Stimulated activated CD4-positive, alpha-beta T cell treated with anti-CD3 and anti-CD28 coated beads, TNF-alpha, amount 100 ng/mL, for 4 hours (primary cell): ENCODE results near the gene CCK.
"Not testable (repeated sequence)": the region's sequence is repeated elsewhere in the genome, so short reads cannot be mapped to it uniquely, and the experiment has no call there.

Source experiments
- DNase-seq, 3 experiments: peaks; one replicate each; pipeline ENCODE4 v3.0.0-alpha.2; 2020; ENCODE audit warnings: low read depth in 3 of 3

CCK gene, protein sequence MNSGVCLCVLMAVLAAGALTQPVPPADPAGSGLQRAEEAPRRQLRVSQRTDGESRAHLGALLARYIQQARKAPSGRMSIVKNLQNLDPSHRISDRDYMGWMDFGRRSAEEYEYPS

DNA sequence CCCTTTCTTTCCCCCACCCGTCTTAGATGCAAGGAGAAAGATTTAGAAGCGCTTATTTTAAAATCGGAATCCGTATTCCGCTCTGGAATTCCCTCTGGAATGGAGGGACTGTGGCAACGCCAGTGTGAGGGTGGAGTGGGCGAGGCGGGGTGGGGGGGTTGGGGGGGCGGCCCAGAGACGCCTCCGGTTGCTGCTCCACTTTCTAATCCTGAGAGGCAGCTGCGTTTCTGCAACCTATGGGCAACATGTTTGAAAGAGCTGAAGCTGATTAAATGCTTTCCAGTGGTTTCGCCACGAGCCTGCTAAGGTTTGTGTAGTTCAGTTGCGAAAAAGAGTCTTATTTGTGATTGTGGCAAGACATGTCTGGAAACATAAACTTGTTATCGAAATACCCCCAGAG, at the start of gene CCK:
Gene CCK (minus strand): TSS at position 101 of the 400 bp plus-strand sequence. CDS start 2,555 bp downstream, outside the sequence.
- DNase-seq = no peak

DNA sequence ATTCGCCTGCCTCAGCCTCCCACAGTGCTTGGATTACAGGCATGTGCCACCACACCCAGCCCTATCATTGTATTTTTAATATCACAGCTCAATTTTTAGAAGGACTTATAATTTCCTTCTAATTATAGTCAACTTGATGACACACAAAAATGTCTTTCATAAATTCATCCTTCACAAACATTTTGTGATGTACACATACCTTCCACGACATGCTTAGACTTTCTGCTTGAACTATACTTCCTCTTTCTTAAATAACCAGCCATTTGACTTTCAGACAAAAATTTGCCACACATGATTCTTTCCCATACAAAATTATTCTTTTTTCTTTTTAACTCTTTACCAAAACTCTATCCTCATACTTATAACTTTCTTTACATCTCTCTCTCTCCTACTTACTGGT, 48.4 kb upstream of the CCK start:
- DNase-seq = no peak

DNA sequence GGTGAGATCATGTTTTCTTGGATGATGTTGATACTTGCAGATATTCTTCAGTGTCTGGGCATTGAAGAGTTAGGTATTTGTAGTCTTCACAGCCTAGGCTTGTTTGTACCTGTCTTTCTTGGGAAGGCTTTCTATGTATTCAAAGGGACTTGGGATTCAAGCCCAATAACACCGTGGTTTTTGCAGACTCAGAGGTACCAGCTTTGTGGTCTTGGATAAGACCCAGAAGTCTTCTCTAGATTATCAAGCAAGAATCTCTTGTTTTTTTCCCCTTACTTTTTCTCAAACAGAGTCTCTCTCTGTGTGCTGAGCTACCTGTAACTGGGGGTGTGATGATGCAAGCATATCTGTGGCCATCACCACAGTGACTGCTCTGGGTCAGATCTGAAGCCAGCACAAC, 42.7 kb upstream of the CCK start:
- no peak for DNase-seq

DNA sequence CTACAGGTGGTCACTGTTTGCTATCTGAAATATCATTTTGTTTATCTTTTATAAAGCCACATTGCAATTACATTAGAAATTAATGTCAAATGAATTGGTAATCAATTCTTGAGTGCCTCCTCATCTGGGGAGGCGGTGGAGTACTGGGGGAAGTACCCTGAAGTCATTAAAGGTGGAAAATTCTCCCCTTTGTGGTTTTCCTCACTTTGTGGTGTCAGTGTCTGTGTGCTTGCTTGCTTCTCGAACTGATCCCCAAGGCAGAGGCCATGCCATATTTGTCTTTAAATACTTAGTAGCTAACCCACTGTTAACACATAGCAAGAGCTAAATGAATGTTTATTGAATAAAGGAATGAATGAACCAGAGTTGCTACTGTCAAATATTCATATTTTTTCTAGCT, 40.5 kb upstream of the CCK start:
- no peak for DNase-seq

DNA sequence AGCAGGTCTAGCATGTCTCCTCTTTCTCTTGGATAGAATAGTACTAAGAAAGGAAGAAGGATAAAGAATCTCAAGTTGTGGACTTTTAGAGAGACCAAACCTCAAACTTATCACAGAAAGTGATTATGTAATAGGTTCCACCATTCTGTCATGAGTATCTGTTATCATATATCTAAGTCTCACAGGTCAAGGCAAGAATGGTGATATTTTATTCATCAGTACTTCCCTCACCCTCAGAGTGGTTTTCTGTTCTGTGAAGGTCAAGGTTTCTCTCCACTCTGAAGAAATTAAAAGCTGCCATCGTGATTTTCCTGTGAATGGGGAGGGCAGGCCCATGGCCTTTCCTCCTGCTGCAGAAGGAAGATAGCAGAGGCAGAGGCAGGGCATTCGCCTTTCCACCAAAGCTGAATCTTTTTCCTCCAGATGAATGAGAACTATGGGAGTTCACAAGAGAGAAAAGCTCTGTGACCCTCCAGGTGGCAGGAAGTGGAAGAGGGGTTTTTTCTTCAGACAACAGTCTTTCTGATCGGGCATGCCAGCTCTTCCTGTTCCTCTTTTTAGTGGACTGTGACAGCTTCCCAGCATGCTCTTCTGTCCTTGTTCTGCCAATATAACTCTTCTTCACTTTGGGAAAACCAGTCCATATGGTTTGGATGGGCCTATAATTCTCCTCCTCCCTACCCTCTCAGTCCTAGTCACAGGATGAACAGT, 37.1 kb upstream of the CCK start:
- DNase-seq = no peak

DNA sequence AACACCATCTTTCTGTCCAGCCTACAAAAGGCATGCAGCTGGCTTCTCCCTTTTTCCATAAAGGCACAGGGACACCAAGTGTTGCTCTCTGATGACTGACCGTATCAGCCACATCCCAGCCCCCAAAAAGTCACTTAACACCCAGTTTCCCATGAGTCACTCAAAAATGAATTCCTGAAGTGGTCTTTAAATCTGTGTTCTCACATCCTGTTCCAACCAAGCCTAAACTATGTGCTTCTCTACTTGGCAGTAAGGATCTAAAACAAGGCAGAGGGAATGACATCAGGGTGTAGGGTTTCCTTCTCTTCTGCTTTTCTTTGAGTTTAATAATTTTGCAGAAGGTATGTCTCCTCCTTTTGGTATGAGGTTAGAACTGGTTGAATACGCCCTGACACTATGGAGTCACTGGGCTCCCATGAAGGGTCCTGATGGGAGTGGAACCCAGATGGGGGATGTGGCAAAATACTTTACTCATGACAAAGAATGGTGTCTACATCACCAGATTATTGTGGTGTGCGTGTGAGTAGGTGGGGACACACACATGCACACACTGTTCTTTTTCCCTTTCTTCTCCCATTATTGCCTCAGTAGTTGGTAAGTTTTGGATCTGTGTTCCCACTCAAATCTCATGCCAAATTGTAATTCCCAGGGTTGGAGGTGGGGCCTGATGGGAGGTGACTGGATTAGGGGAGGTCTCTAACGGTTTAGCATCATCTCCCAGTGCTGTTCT, 35.6 kb upstream of the CCK start:
- no peak for DNase-seq

DNA sequence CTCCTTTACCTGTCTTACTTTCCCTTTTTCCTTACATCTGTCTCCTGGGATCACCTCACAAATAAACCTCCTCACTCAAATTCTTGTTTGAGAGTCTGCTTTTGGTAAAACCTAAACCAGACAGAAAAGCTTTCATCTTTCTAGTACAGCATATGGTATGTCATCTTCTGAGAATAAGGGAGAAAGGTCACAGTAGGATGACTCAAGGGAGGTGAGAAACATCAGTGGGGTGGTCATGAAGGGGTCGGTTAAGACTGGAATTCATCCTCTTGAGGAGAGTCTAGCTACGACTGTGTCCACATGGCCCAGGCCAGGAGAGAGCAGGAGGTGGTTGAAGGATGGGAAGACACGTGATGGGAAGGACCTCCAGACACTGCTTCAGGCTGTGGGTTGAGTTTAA, 34.8 kb upstream of the CCK start:
- DNase-seq = no peak

DNA sequence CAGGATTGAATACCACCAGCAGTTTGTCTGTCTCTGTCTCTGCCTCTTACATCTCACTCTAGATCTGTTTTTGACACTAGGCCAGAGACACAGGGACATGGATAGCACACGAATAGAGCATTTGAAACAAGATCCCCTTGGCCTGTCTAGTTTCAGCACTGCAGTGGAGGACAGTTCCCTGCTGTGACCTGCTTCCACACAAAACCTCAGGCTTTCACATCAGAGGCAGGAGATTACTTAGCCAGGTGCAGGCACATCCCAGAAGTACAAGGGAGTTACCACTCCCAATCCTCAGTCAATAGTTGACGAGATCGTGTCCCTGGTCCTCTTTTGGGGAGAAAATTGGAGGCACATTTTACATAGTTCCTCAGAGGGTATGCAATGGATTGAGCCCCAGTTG, 34.0 kb upstream of the CCK start:
- DNase-seq = no peak

DNA sequence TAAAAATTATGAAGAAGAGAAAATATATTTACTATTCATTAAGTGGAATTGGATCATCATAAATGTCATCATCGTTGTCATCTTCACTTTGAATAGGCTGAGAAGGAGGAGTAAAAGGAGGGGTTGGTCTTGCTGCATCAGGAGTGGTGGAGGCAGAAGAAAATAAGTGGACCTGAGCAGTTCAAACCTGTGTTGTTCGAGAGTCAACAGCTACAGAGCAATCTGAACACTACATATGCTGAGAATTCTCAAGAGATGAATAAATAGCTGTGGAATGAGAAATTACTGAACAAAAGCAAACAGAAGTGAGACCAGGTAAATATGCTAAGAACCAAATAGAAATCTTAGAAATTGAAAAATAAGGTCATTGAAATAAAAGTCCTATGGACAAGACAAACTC, 32.3 kb upstream of the CCK start:
- no peak for DNase-seq

DNA sequence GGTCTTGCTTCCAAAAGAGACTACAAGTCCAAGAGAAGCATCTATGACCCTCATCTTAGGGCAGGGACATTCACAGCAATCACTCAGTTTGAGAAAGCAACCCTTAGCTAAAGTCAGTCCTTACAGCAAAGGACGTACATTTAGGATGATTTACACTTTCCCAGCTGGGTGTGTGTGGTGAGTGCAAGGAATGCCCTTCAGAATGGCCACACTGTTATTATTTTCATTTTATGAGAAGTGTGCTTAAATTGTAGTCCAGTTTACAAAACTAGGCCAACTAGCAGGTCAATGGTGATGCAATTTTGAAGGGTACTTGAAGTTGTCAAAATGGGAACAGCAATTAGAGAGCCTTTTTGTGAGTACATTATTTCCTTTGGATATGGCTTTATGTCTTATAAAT, 26.0 kb upstream of the CCK start:
- no peak for DNase-seq

DNA sequence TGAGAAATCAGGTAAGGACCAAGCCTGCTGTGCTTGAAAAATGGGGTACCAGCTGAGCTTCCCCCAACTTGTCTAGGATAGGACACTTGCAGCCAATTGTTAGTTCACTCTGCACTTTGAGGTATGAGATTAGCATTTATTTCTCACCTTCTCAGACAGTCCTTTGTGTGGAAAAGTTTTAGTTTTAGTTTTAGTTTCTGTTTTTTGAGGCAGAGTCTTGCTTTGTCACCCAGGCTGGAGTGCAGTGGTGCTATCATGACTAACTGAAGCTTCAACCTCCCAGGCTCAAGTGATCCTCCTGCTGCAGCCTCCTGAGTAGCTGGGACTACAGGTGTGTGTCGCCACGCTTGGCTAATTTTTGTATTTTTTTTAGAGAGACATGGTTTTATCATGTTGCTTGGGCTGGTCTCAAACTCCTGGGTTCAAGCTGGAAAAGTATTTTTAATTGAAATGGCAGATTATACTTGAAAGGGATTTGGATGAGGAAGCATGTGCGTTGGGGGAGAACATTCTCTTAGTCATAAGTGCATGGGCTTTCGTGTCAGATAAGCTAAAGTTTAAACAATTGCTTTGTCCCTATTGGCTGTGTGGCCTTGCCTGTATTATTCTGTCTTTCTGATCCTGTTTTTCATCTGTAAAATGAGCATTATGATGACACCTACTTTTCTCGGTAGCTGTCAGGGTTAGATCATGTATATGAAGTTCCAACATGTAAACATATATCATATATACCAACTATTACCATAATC, 25.2 kb upstream of the CCK start:
- no peak for DNase-seq

DNA sequence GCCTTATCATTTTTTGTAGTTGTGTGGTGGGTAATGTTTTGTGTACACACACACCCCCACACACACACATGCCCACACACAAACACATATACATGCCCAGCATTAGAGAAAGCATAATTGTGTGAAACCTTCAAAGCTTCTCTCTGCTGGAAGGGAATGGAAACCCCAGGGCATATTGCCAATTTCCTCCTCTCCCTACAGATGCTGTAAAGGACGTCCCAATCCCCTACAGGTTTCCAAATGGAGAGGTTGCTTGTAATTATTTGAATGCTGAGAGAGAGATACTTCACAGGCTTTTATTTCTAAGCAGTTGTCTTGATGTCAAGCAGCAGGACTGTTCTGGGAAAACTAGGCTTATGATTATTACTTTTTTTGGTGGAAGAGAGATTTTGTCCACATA, 23.0 kb upstream of the CCK start:
- no peak for DNase-seq

DNA sequence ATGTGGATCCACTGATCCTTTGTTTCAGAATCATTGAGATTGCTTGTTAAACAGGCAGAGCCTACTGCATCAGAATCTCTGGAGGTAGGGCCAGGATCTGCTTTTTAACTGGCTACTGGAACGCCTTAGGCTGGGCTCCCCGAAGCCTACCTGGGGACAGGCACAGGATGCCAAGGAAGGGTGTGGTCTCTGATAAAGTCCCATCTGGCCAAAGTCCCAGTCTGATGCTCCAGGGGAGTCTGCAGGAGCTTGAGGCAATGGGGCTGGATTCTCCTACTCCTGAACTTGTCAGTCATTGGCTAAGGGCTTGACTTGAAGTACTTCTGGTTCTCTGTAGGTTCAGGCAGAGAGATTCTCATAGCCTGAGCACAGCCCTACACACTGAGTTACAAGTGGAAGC, 22.4 kb upstream of the CCK start:
- no peak for DNase-seq

DNA sequence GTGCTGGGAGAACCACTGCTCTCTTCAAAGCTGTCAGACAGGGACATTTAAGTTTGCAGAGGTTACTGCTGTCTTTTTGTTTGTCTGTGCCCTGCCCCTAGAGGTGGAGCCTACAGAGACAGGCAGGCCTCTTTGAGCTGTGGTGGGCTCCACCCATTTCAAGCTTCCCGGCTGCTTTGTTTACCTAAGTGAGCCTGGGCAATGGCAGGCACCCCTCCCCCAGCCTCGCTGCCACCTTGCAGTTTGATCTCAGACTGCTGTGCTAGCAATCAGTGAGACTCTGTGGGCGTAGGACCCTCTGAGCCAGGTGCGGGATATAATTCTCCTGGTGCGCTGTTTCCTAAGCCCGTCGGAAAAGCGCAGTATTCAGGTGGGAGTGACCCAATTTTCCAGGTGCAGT, 21.4 kb upstream of the CCK start:
- DNase-seq = not testable (repeated sequence)

DNA sequence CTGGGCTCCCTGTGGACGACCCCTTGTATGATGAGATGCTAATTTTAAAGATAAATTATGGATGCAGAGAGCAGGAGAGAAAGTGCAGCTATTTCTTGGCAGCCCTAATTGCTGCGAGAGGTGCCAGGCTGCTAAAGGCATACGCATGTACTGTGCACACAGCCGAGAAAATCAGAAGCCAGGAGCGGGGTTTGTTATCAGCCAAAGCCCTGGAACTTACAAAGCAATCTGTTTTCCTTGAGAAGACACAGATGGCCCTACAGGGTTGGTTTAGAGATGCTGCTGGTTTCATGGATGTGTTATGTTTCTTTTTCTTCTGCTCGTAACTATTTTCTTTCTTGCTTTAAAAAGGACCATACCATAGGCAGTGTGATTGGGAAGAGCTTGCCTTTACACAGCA, 11.7 kb upstream of the CCK start:
- no peak for DNase-seq

DNA sequence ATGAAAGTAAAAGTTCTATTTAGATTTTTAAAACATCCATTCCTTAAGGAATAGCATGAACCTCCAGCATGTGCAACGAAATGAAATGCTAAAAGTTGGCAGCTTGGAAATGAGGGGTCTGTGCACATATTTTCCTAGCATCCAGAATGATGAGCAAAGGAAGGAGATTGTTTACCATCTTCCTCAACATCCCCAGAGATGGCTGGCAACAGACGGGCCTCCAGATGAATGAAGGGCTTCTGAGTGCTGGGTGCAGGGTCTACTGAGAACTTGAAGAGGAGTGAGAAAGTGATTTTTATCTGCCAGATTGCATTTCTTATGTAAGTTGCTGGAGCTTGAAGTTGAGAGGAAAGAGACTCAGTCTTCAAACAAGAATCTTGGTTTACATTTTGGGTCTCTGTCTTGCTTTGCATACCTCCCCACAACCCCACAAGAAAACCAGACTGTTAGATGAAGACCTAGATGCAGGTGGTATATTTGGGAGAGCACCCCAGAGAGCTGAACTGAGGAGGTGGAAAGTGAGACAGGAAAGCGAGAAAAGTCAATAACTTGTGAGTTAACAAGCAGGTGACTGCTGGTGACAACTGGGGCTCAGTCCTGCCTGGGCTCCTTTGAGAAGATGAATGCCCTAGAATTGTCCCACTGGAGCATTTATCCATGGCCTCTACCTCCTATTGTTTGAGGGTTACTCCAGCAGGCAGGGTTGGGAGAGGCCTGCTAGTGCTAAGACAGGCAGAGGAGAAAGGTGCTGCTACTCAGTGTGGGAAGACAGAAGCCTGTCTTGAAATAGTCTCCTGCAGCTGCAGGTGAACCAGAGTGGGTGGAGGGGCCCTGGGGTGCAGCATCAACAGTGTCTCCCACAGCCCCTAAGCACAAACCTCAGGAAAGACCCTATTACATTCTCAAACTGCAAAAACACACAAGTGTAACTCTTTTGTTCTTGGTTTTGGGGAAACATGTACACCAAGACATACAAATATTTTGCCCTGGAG, 10.5 kb upstream of the CCK start:
- no peak for DNase-seq

DNA sequence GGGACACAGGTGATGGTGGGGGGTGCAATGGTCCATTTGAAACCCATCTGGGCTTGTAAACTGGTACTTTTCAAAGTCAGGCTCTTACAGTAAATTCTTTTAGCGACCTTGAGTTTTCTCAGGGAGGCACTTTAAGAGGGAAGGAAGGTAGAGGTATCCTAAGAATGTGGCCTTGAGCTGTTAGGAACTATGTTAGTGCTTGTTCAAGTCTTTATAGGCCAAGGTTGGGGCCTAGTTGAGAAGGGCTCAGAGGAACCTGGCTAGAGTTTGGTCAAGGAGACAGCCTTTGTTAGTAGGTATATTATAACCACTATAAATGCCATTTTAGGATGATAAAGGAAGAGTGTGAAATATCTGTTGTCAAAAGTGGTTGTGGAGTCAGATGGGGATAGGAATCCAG, 9.2 kb upstream of the CCK start:
- DNase-seq = no peak

DNA sequence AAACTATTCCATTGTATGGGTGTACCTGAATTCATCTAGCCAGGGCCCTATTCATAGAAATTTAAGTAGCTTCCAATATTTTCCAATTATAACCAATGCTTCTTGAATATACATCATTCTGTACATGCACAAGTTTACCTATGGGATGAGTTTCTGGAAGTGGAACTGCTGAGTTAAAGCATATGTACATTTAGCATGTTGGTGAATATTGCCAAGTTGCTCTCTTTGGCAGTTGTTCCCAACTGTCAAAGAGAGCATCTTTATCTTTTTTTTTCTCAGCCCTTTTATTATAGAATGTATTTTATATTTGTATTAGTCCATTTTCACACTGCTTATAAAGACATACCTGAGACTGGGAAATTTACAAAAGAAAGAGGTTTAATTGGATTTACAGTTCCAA, 8.3 kb upstream of the CCK start:
- no peak for DNase-seq

DNA sequence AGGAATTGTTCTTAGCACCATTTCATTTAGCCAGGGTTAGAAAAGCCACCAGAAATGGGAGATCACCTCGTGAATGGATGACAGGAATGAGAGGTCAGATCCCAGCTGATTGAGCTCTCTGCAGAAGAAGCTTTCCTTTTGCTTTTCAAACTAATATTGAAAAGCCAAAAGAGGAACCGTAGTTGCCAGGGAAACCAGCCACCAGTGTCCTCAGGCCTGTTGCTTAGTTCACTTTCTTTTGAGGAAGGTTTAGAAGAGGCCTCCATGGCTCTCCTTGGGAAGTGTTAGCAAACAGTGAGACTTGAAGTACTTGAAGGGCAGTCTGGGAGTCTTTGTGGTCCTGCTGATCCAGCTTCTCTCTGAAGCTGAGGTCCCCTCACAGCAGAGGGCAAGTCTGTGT, 7.4 kb upstream of the CCK start:
- DNase-seq = no peak

DNA sequence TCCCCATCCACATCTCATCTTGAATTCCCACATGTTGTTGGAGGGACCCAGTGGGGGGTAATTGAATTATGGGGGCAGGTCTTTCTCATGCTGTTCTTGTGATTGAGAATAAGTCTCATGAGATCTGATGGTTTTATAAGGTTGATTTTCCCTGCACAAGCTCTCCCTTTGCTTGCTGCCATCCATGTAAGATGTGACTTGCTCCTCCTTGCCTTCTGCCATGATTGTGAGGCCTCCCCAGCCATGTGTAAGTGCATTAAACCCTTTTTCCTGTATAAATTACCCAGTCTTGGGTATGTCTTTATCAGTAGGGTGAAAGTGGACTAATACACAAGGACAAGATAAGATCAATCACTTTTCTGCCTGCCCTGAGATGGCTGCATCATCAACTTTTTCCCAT, 5.8 kb upstream of the CCK start:
- no peak for DNase-seq

DNA sequence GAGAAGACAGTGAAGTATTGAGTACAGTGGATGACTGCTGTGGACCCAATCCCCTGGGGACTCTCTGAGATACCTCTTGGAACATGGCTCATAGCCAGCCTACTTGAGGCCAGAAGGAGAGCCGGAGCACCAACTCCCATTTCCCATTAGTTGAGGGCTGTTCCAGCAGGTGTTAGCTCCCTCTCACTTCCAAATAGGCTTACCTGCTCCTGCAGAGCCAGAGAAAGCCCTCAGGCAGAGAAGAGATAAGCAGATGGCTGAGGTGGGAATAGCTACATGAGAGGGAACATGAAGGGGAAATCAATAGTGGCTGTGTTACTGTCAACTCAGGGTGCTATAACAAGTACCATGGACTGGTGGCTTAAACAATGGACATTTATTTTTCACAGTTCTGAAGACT, 4.6 kb upstream of the CCK start:
- DNase-seq = no peak

DNA sequence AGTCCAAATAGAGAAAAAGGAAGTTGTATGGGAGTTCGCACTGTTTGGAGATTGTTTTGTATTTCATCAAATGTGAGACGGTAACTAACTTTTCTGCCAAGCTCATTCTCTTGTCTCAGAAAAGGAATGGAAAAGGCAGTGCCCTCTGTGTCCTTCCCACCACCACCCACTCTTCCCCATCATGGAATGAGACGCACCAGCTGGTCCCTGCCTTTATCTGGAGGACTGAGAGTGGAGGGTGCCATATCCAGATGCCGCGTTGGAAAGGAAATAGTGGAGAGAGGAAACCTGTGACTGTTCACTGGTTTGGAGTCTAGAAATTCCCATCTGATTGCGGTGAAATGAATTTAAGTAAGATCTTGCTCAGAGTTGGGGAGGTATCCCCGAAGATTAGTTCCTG, 3.7 kb upstream of the CCK start:
- DNase-seq = no peak
